Renal cortex interstitium (tissue), 11 donors: Measurements from ENCODE around the gene POU2F1. TPM values are rescaled to one million over a fixed set of nuclear protein-coding genes. Genes with fewer than 3 reads are reported as not detected.
"Not testable (repeated sequence)": the region's sequence is repeated elsewhere in the genome, so short reads cannot be mapped to it uniquely, and the experiment has no call there.

Experiments
- DNase-seq, 11 donors: peaks; one replicate each; pipeline ENCODE4 v3.0.0-alpha.2; 2013; ENCODE audit warnings: low read depth in 9 of 11, low spot score in 4 of 11; ENCODE audit errors: extremely low read depth in 1 of 11
- polyA plus RNA-seq, 3 donors: library from polyadenylated mRNA; unstranded; fragments of 120-200 nt; gene quantifications; one replicate each; pipeline ENCODE4 v1.2.1, GENCODE V29; 2013; ENCODE audit not compliant: insufficient read length in 3 of 3

The POU2F1 gene
- polyA plus RNA-seq, 3 donors, result 15.3 to 16.9 (median 16.2) TPM

- DNase-seq, result peak in 9 of 11 donors; percentile 32 to 67 (median 54)
These were observed 2.7 kb downstream of the POU2F1 start for GRCh38 chr1:167223144-167224103.

DNA sequence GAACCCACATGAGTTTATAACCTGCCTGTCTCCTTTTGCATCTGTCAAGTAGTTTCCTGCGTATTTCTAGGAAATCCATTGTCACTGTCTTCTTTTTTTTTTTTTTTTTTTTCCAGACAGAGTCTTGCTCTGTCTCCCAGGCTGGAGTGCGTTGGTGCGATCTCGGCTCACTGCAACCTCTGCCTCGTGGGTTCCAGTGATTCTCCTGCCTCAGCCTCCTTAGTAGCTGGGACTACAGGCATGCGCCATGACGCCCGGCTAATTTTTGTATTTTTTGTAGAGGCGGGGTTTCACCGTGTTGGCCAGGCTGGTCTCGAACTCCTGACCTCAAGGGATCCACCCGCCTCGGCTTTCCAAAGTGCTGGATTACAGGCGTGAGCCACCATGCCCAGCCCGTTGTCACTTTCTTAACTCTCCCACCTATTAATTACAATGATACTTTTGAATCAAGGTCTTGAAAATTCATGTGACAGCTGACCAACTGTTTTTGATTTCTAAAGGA, 4.1 kb downstream of the POU2F1 start:
- not testable (repeated sequence) for DNase-seq

DNA sequence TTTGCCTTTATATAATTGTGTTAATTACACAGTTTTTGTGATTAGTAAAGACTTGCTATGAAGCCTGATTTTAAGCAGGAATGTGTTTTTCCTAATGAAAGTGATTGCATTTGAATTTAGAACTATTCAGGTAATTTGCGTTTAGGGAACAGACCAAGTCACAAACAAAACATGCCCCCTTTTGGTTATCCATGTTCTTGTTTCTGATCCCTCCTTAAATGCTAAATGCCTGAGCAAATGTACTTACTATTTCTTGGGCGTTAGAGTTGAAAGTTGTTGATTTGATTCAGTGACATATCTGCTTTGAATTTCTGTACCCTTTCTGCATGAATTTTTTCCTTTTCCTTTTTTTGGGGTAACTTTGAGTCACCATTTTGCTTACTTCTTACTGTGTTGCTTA, 5.2 kb downstream of the POU2F1 start:
- DNase-seq, result no peak

- no peak for DNase-seq
These were observed 7.3 kb downstream of the POU2F1 start for GRCh38 chr1:167227934-167228378.

GRCh38 chr1:167229719-167230385, 9.2 kb downstream of the POU2F1 start:
- DNase-seq, result no peak

DNA sequence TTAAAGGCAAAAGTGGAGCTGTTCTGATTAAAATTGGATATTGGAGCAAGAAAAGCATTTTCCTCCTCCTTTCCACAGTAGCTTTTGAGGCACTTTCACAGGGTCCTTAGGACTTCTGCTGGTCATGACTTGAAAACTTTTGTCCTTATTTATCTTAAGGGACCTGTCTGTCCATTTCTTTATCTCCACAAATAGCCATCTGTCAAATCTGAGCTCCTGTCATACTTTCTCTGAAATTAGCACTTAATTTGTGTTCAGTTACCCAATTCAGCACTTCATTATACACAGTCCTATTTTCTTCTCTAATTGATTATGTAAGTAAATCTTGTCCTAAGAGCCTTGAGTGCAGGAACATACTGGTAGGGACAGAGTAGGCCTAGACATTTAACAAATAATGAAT, 9.8 kb downstream of the POU2F1 start:
- no peak for DNase-seq

DNA sequence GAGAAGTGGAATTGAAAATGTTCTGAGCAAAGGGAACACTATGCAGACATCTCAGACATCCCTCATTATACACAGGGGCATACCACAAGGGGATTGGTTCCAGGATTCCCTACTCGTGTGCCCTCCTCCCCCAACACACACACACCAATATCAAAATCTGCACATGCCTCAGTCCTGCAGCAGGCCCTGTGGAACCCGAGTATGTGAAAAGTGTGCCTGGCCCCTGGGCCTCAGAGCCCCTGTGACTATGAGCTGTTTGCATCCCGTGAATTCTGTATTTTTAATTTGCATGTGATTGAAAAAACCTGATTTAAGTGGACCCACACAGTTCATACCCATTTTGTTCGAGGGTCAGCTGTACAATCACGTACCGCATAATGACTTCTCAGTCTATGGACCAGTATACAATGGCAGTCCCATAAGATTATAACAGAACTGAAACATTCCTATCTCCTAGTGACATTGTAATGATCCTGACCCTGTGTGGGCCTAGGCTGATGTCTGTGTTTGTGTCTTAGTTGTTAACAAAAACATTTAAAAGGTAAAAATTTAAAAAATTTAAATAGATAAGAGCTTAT, 11.3 kb downstream of the POU2F1 start:
- DNase-seq, result no peak

DNA sequence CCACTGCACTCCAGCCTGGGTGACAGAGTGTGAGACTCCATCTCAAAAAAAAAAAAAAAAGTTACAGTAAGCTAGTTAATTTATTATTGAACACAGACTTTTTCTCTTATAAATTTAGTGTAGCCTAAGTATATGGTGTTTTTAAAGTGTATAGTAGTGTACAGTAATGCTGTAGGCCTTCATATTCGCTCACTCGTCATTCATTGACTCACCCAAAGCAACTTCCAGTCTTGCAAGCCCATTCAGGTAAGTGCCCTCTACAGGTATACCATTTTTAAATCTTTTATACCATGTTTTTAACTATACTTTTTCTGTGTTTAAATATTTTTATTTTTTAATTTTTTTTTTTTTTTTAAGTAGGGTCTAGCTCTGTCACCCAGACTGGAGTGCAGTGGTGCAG, 12.1 kb downstream of the POU2F1 start:
- DNase-seq, result no peak

- no peak for DNase-seq
These were observed 12.7 kb downstream of the POU2F1 start for GRCh38 chr1:167233373-167233772.

DNA sequence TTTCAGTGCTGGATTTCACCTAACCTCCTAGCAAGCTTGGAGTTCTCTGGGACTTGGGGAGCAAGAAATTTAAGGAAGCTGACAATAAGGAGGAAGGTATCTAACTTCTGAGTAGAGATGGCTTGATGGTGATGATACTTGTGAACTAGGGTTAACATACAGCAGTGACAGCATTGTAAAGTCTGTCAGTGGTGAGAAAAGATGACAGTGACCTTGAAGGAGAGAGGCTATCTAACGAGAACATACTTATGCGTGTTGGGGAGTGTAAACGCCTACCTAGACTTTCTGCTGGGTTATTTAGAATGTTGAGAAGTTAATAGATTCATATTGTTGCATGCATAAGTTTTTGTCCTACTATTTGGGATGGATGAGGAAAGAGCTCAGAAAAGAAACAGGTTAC, 16.3 kb downstream of the POU2F1 start:
- DNase-seq, result no peak

DNA sequence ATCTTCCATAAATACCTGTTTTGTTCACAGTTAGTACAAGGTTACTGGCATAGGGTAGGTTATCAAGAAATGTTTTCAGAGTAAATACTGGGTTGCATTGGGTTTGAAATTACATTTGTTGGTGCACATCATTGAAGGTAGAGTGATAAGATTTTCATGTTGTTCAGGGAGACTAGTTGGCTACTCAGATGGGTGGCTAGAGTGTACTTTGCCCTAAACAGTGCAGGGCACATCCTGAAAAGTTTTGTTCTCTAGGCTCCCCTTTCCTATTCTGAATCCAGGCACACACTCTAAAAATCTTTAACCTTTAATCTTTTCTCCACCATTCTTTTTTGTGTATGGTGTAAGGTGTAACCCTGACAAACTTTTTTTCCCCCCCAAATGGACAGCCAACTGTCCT, 18.0 kb downstream of the POU2F1 start:
- DNase-seq, result no peak

DNA sequence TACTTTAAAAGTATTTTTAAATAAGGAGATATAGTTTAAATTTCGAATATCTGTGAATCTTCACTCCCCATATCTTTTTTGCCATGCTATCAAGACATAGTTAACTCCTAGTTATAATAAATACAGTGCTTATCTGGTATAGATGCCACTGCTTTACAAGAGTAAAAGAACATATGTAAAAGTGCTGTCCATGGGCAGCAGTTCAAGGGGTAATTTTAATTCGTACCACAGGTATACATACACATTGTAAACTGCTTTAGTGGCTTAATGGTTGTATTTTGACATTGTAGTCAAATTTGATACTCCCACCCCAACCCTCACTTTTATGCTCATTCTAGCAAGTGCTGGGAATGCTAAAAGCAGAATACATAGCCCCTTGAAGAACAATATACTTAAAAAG, 18.6 kb downstream of the POU2F1 start:
- no peak for DNase-seq

DNA sequence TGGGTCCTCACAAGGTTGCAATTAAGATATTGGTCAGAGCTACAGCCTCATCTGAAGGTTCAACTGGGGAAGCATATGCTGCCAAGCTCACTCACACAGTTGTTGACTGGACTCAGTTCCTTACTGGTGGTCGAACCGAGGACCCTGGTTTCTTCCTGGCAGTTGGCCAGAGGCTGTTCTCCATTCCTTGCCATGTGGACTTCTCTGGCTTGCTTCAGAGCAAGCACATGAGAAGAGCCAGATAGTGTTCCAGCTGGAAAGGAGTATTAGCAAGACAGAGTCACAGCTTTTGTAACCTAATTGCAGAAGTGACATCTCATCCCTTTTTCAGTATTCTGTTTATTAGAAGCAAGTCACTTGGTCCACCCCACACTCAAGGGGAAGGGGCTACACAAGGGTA, 23.6 kb downstream of the POU2F1 start:
- DNase-seq, result no peak

DNA sequence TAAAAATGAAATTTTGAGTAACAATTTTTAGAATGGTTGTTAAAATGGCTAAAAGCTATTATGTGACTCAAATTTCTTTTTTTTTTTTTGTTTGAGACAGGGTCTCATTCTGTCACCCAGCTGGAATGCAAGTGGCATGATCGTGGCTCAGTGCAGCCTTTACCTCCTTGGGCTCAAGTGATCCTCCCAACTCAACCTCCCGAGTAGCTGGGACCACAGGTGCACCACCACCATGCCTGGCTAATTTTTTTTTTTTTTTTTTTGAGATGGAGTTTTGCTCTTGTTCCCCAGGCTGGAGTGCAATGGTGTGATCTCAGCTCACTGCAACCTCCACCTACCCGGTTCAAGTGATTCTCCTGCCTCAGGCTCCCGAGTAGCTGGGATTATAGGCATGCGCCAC, 24.5 kb downstream of the POU2F1 start:
- not testable (repeated sequence) for DNase-seq

- DNase-seq, result no peak
These were observed 26.3 kb downstream of the POU2F1 start for GRCh38 chr1:167246971-167247370.

- DNase-seq, result no peak
These were observed 27.1 kb downstream of the POU2F1 start for GRCh38 chr1:167247754-167248153.

DNA sequence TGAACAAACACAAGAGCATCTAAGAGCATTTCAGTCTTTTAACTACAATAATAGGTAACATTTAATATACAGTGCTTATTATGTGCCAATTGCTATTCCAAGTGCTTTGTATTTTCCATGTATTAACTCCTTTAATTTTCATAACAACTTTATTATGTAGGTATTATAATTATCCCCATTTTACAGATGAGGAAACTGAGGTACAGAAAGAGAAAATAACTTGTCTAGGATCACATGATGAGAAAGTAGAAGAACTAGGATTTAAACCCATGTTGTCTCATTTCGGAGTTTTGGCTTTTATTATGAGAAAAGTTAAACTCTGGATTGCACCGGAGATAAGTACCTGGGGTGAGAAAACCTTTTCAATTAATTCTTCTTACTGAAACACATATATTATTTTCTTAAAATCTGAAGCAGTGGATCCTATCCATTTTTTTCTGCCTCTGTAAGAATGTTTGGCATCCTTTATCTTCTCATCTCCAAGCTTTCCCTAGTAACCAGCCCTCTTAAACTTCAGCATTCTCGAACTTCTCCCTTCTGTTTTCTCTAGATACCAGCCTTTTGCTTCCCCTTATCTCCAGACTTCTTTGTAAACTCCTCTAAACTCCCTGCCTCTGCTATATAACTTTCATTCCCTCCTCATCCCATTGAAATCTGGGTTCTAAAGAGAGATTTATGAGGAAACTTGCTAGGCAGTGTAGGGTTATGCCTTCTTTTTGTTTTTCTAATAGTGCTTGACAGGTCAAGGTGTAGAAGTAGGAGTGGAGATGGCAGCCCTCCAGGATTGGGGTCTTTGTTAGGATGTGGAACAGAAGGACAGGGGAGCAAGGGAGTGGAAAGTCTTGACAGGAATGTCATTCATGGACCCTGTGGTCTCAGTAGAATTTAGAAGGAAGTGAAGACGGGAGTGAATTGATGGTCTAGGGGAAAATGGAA, 28.3 kb downstream of the POU2F1 start:
- DNase-seq, result no peak

- no peak for DNase-seq
These were observed 29.0 kb downstream of the POU2F1 start for GRCh38 chr1:167249702-167250101.

- DNase-seq, result no peak
These were observed 29.8 kb downstream of the POU2F1 start for GRCh38 chr1:167250482-167250881.
